HG03060 (cell line): ENCODE data around the gene FXYD2.

Source experiments
- ATAC-seq: cut with Tn5 transposase; IDR thresholded peaks from one replicate; pipeline ENCODE4 v1.9.1; 2021; ENCODE audit warnings: low read depth, moderate number of reproducible peaks; ENCODE audit not compliant: unreplicated experiment

FXYD2 gene

DNA sequence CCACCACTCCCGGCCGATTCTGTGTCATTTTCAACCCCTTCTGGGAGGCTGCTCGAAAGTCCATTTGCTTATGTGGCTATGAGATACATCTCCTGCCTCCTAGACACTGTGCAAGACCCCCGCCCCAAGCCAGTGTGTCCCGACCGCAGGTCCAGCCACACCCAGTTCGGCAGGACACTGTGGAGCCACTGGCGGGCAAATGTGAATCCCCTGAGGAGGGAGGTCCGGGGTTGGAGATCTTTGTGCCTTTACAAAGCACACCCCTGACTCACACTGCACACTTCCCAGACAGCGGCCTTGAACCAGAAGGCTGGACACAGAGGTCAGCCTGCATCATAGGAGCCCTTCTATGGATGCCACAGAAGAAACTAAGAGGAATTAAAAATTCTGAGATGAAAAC lies 34.5 kb upstream of the FXYD2 start:
- ATAC-seq: no peak

DNA sequence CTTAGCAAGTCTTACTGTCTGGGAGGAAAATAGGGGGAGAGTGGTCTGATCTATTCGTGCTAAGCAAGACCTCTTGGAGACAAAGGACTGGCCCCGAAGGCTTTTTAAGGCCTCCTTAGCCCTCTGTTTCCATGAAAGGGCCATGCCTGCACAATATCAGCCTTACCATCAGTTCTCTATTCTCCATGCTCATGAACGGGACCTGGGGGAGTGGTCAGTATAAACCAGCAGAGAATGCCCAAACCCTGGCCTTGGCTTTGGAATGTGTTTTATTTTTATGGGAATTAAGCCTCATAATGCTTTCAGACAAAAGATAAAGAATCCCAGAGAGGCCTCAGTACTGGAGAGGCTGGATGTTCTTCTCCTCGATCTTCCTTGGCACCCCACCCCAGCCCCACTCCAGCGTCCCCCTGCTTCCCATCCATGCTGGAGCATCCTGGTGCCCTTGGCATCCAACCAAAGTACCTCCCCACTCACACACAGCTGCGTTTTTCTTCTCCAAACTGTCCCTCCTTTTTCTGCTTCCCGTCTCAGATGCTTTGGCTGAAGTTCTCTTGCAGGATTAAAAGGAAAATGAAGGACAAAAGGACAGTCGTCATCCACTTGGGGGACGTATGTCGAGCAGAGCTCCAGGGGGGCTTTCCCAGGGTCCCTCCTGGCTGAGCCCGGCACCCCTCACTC lies 33.3 kb upstream of the FXYD2 start:
- no peak for ATAC-seq

DNA sequence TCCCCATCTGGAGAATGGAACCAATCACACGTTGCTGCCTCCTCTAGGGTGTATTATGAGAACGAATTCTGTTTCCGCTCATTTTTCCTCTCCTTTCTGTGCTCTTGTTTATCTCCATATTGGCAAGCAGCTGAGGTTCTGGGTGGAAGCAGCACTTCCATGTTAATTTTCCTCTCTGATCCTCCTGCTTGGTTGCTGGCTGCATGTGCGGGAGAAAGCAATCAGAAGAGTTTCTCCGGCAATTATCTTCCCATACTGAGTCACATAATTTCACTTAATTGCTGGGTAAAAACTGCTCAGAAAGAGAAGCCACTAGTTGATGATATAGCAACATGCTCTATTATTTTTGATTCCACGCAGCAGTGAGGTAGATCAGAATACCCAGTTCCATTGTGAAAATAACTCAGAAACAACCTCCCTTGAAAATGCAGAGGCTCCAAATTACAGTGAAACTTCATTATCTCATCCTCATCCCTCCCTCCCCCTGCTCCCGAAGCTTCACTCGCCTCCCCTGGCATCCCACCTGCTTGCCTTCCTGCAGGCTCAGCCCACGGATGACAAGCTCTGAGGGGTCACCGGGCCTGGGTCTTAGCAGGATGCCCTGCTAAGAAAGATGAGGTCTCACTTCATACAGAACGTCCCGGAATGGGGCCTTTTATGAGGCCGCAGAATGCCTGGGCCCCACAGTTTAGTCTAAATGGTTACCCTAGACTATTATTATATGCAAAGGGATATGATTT lies 31.5 kb upstream of the FXYD2 start:
- ATAC-seq: no peak

- ATAC-seq: no peak
Measured at GRCh38 chr11:117855186-117855845, 30.8 kb upstream of the FXYD2 start.

- no peak for ATAC-seq
Measured at GRCh38 chr11:117852309-117852708, 27.8 kb upstream of the FXYD2 start.

GRCh38 chr11:117851852-117852251 lies 27.3 kb upstream of the FXYD2 start:
- ATAC-seq: no peak

DNA sequence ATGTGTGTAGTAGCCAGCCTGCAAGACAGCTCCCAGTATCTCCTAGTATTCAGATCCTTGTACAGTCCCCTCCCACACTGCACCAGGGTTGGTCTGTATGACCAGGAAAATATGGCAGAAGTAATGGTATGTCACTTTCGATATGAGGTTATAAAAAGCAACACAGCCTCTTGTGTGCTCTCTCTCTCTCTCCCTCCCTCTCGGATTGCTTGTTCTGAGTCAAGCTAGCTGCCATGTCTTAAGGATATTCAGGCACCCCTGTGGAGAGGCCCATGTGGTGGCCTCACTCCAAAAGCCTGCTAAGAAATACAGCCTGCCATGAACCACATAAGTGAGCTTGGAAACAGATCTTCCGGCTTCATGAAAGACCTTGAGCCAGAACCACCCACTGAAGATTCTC lies 26.6 kb upstream of the FXYD2 start:
- ATAC-seq: no peak

GRCh38 chr11:117849781-117850414 lies 25.4 kb upstream of the FXYD2 start:
- no peak for ATAC-seq

DNA sequence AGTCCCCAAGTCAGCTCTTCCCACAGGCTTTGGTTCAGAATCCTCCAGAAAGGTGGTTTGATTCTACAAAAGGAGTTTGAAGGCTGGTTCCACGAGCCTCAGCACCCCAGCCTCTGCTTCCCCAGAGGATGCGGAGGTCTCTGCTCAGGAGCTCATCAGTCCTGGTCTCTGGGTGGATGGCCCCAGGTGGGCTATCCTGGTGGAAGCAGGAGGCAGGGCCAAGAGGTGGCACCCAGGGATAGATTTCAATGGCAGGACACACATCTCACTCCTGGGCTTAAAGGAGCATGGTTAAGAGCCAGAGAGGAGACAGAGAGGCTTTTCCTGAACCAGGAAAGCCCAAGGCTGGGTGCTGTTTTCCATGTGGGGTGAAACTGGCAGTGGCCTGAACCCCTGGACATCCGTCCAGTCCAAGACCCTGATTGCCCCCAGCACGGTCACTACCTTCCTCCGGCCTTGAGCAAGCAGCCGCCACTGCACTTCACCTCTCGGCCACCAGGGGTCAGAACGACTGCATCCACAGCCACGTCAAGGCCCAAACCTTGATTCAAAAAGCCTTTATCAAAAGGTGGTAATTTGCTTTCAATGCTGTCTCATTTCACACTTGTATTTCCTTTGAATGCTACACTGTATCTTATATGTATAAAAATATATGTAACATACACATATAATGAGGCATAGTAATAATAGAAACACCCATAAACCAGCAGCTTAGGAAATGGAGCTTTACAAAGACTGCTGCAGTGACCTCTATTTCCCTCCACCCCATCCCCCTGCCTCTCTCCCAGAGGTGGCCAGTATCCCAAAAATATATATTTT lies 19.3 kb upstream of the FXYD2 start:
- ATAC-seq: no peak

GRCh38 chr11:117842131-117842941 lies 17.8 kb upstream of the FXYD2 start:
- no peak for ATAC-seq

DNA sequence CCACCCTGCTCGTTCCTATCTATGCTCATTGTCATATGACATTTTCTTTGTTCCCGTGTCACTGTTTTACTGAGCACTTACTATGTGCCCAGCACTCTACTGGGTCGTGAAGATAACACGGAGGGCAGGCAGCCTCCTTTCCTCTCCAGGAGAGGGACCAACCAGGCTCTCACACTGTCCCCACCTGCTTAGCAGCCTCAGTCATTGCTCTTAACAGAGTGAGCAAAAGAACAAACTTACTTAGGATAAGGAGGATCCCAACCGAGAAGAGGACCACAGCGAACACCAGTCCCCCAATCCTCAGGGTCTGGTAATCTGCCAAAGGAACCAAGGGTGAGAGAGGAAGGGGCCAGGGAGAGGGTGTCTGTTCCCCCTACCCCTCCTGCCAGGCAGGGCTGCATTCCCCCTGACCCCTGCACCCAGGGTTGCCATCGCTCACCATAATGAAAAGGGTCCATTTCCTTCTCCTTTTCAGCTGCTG lies 17.0 kb upstream of the FXYD2 start:
- no peak for ATAC-seq

DNA sequence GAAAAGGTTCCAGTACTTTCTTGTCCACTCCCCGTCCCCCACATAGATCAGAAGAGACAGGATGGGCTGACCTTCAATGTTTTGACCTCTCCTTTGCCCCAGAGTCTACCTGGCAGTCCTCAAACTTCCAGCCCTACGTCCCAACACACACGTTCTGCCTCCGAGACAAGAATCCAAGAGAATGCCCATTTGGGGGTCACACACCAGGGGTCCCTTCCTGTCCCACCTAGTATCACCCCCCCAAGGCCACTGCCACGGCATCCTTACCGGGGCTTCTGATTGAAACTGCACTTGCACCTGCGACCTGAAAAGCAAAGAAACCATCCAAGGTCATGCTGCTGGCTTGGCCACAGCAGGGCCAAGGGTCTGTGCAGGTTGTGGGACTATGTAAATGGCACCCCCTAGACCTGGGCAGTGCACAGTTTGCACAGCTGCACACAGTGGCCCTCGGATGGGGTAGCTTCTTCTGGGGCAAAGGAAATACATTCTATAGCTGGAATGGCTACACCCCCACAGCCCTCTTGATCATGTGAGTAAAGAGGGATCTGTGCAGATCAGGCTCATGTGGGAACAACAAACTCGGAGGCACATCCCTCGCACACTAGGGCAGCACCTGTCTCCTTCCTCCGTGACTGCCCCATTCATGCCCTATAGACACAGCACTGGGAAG lies 16.5 kb upstream of the FXYD2 start:
- no peak for ATAC-seq

- no peak for ATAC-seq
Measured at GRCh38 chr11:117839936-117840813, 15.6 kb upstream of the FXYD2 start.

DNA sequence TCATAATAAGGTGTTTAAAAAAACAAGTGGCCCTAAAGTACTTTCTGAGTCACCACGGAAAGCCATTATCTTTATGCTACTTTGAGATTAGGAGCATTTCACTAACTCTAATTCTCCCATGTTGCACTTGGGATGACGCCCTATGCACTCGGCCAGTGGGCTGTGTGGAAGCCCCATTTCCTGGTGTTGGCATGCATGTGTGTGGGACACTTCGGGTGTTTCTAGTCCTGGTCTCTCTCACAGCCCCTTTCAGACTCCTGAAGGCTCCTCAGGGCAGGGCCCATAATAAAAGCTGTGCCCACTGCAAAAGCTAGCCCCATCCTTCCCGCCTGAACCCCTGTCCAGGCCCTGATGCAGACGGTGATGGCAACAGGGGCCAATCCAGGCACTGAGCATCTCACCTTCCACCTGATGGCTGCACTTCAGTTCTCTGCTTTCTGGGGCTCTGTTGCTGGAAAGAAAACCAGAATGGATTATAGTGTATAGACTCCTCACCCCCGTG lies 14.9 kb upstream of the FXYD2 start:
- ATAC-seq: no peak

DNA sequence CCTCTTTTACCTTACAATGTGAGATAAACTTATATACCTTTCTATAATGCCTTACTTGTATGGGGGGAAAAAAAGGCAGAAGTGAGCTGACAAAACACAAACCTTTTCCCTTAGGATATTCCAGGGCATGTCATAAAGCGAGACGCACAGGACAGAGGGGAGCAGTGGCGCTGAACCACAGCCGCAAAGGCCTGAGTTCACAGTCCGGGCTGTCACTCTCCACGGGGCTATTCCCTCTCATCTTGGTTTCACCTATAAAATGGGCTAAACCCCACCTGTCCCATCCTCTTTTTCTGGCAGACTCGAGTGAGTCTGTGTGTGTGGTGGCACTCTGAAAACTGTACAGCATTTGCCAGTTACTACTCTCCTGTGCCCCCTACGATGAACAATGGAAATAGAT lies 14.4 kb upstream of the FXYD2 start:
- ATAC-seq: no peak

- ATAC-seq: no peak
Measured at GRCh38 chr11:117837791-117838190, 13.2 kb upstream of the FXYD2 start.

DNA sequence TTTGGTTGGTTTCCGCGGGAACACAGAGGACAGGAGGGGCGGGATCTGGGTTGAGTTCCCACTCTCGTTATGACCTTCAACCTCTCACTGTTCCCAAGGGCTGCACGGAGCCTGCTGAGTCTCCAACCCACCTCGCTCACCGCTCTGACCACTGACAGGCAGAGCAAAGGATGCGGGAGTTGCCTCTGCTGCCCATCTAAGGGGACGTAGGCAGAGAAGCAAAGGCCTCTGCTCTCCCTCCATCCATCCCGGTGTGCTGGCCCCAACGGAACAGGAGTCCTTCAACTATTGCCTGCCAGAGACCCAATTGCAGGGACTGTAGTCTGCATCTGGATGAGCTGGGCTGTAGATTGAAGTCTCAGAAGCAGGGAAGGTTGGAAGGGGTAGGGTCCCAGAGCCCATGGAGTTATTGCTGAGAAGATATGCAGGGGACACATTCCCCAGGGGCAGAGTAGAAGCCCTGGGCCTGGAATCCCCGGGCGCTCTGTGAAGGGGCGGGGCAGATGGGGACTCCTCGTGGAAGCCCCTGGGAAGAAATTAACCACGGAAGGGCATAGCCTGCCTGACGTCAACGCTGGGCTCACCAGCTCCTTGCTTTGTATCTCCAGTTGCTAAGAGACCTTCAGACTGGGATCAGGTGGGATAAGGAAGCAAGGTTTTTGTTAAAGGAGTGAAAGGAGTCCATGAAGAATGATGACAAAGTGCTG lies 12.7 kb upstream of the FXYD2 start:
- ATAC-seq: no peak
